Measurements from ENCODE around the gene WSB1. TPM values are rescaled to one million over a fixed set of nuclear protein-coding genes. Genes with fewer than 3 reads are reported as not detected.
A peak's percentile ranks its signal among the peaks of the same experiment; 100 is the strongest.

The WSB1 gene
- total RNA-seq, 1 donor from 2014 or later: 452 TPM

DNA sequence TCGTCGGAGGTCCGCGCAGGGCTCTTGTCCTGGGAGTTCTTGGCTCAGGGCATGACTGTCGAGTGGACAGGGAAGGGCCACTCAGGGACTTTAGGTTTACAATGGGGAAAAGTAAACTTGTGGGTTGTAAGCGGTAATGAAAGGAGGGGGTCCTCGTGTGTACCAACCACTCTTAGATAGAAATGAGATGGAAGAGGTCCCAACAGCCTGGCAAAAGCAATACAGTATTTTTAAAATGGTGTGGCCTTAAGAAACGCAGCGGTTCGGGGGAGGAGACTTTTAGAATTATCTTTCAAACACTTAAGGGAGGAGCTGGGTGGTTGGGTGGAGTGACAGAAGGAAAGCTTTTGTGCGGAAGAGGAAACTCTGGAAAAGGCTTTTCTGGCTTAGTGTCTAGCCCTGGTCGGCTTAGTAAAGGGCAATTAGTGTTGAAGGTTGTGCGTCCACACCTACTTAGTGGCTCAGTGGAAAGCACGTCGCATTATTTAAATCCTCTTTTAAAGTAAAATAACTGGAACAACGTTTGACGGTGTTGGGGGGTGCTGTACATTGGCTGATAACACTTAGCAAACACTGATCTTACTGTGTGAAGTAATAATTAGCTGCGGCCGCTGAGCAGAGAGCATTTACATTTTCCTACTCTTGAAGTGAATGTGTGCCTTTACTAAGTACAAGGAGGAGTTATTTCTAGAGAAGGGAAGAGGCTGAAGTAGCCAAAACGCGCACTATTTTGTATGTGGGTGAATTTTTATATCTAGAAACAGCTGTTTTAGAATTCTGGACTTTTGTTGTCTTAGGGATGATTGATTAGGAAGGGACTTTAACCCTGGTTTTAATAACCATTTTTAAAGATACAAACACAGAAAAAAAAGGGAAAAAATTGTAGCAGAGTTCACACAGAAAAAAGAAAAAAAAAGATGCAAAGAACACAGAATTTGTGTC, 1.0 kb downstream of the WSB1 start:
- no peak for DNase-seq (ENCODE audit: low spot score, unreplicated experiment)
- TF ChIP-seq, protein P1, sequence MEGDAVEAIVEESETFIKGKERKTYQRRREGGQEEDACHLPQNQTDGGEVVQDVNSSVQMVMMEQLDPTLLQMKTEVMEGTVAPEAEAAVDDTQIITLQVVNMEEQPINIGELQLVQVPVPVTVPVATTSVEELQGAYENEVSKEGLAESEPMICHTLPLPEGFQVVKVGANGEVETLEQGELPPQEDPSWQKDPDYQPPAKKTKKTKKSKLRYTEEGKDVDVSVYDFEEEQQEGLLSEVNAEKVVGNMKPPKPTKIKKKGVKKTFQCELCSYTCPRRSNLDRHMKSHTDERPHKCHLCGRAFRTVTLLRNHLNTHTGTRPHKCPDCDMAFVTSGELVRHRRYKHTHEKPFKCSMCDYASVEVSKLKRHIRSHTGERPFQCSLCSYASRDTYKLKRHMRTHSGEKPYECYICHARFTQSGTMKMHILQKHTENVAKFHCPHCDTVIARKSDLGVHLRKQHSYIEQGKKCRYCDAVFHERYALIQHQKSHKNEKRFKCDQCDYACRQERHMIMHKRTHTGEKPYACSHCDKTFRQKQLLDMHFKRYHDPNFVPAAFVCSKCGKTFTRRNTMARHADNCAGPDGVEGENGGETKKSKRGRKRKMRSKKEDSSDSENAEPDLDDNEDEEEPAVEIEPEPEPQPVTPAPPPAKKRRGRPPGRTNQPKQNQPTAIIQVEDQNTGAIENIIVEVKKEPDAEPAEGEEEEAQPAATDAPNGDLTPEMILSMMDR (IDR thresholded peaks at IDR 0.05; ENCODE audit: unreplicated experiment): no peak

DNA sequence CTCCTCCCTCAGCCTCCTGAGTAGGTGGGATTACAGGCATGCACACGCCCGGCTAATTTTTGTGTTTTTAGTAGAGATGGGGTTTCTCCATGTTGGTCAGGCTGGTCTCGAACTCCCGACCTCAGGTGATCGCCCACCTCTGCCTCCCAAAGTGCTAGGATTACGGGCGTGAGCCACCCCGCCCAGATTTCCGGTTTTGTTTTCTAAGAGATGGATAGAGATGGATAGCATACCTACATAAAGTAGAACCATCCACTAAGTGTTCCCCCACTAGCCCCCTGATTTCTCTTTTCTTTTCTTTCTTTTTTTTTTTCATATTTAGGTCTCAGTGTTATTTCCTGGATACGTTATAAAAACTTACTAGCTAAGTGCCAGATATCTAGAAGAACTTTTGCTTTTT, 2.0 kb downstream of the WSB1 start:
- peaks cover 31% of the 10 kb centered on the region for H3K4me1 Mint-ChIP-seq (ENCODE audit: low read depth)
- no peaks in the 10 kb centered on the region for H3K9me3 Mint-ChIP-seq (ENCODE audit: low read depth)
- no peaks in the 10 kb centered on the region for H3K27me3 Mint-ChIP-seq
- H3K4me3 Mint-ChIP-seq (ENCODE audit: low read depth): peak overlapping the region; percentile 100
- peaks cover 3% of the 10 kb centered on the region for H3K36me3 Mint-ChIP-seq (ENCODE audit: insufficient read depth)
- DNase-seq (ENCODE audit: low spot score, unreplicated experiment): no peak
- H3K27ac Mint-ChIP-seq: peak overlapping the region; percentile 100
- TF ChIP-seq, protein P1 (IDR thresholded peaks at IDR 0.05; ENCODE audit: unreplicated experiment): no peak

More for the DNA sequence above, 1.0 kb downstream of the WSB1 start:
- H3K36me3 Mint-ChIP-seq (ENCODE audit: insufficient read depth): peaks cover 3% of the 10 kb centered on the region
- H3K9me3 Mint-ChIP-seq (ENCODE audit: low read depth): no peaks in the 10 kb centered on the region
- H3K4me3 Mint-ChIP-seq (ENCODE audit: low read depth): peak overlapping the region; percentile 100
- peaks cover 35% of the 10 kb centered on the region for H3K4me1 Mint-ChIP-seq (ENCODE audit: low read depth)
- no peaks in the 10 kb centered on the region for H3K27me3 Mint-ChIP-seq
- peak overlapping the region; percentile 100 for H3K27ac Mint-ChIP-seq

DNA sequence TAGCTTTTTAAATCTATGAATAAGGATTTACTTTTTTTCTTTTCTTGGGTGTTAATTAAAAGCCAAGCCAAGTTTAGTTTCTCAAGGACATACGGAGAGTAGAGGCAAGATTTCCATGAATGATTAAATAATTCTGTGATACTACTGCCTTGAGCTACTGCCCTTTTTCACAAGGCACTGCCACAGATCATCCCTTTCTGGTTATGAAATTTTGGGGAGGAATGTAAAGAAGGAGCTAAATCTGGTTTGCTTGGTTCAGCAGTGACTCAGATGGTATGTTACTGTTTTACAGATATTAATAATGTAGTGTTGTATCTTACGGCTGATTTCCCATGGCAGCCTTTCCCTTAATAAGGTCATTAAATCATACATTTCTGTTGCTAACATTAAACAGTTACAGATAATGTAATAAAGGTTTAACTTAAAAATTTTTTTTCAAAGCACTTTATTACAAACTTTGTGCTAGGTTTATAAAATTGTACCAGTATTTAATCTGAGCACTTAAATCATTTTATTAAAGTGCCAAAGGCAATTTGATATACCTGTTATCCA, 2.6 kb downstream of the WSB1 start:
- Mint-ChIP-seq H3K27me3 (no peaks in the 10 kb centered on the region), H3K4me1 (ENCODE audit: low read depth) (peaks cover 31% of the 10 kb centered on the region)

DNA sequence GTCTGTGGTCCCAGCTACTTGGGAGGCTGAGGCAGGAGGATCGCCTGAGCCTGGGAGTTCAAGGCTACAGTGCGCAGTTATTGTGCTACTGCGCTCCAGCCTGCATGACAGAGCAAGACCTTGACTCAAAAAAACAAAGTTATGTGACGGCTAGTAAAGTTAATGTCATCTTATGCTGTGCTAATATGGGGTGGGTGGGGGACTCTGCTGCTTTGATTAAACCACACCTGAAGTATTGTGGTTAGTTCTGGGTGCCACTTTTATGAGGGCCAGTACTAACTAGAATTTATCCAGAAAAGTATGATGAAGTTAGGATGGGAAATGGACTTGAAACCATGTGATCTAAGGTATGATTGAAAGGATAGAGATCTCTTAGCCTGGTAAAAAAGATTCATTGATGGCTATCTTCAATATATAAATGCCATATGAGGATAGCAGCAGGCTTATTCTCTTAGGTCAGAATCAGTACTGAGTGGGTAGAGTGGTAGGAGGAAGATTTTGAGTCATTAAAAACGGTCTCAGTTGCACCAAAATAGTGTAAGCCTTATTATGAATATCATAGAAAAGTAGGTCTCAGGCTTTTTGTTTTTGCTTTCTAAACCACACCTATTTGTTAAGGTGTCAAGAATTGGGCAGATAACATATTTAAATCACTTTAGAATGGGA, 5.6 kb downstream of the WSB1 start:
- Mint-ChIP-seq H3K4me3 (ENCODE audit: low read depth) (no peak overlapping the region), H3K27me3 (no peaks in the 10 kb centered on the region), H3K9me3 (ENCODE audit: low read depth) (no peaks in the 10 kb centered on the region)

More for the DNA sequence above, 2.6 kb downstream of the WSB1 start:
- Mint-ChIP-seq H3K36me3 (ENCODE audit: insufficient read depth) (peaks cover 4% of the 10 kb centered on the region), H3K4me3 (ENCODE audit: low read depth) (peak overlapping the region; percentile 100), H3K27ac (peak overlapping the region; percentile 100), H3K9me3 (ENCODE audit: low read depth) (no peaks in the 10 kb centered on the region)
- no peak for DNase-seq (ENCODE audit: low spot score, unreplicated experiment)
- TF ChIP-seq, protein P1 (IDR thresholded peaks at IDR 0.05; ENCODE audit: unreplicated experiment): no peak

More for the DNA sequence above, 5.6 kb downstream of the WSB1 start:
- DNase-seq (ENCODE audit: low spot score, unreplicated experiment): no peak
- peaks cover 6% of the 10 kb centered on the region for H3K36me3 Mint-ChIP-seq (ENCODE audit: insufficient read depth)
- TF ChIP-seq, protein P1 (IDR thresholded peaks at IDR 0.05; ENCODE audit: unreplicated experiment): no peak
- H3K4me1 Mint-ChIP-seq (ENCODE audit: low read depth): peaks cover 33% of the 10 kb centered on the region
- no peak overlapping the region for H3K27ac Mint-ChIP-seq

Data from progenitor cell of endocrine pancreas (in vitro differentiated cells).